GM18505 (cell line): Measurements from ENCODE around the gene C16orf46.

ENCODE experiments used
- ATAC-seq: cut with Tn5 transposase; IDR thresholded peaks from one replicate; pipeline ENCODE4 v1.9.1; 2021; ENCODE audit not compliant: unreplicated experiment
- POLR2A ChIP-seq: IDR thresholded peaks from 4 replicates; pipeline ENCODE4 v1.6.1; 2011; ENCODE audit warnings: borderline replicate concordance; ENCODE audit not compliant: insufficient read depth, insufficient read length; ENCODE audit errors: extremely low read depth

Gene C16orf46

DNA sequence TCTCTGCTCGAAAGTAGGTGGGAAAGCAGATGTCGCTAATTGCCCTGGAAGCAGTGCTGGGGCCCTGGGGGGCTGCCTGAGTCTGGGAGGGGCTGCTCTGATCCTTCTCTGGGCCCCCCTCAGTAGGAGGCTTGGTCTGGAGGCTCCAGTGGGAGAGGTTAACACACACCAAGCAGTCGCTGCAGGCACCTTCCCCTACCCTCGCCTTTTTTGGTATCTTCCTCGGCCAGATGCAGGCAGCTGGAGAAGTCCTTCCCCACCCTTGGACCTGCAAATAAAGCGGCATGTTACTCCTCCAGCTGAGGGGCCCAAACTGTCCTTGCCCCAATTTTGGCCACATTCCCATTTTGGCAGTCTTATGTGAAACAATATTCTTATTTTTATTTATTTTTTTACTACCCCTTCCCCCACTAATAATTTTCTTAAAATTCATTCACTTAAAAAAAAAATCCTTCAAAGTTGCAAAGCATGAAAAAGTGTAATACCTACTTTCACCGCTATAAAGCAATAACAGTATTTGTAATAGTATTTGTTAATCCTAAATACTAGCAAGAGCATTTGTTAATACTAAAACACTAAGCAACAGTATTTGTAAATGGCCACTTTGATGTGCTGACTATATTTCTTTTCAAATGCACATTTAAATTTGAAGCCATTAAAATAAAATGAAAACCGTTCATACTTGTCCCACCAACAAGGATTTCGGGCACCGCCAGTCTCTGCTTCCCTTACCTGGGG is 15.0 kb downstream of the C16orf46 start:
- no peak for ATAC-seq
- TF ChIP-seq POLR2A, result no peak

DNA sequence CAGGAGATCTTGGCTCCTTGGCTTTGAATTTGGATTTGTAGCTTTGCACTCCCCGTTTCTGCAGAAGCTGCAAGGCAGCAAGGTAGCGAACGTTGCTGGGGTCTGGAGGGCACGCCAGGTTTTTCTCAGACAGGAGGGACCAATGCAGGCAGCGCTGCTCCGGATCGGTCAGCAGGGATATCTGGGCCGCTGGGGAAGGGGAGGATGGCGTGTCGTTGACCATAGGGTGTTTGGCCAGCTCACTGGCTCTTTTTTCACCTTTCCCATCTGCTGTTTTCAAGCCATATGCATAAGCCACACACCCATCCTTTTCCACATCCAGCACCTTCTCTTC is 15.8 kb downstream of the C16orf46 start:
- TF ChIP-seq POLR2A, result no peak
- no peak for ATAC-seq

DNA sequence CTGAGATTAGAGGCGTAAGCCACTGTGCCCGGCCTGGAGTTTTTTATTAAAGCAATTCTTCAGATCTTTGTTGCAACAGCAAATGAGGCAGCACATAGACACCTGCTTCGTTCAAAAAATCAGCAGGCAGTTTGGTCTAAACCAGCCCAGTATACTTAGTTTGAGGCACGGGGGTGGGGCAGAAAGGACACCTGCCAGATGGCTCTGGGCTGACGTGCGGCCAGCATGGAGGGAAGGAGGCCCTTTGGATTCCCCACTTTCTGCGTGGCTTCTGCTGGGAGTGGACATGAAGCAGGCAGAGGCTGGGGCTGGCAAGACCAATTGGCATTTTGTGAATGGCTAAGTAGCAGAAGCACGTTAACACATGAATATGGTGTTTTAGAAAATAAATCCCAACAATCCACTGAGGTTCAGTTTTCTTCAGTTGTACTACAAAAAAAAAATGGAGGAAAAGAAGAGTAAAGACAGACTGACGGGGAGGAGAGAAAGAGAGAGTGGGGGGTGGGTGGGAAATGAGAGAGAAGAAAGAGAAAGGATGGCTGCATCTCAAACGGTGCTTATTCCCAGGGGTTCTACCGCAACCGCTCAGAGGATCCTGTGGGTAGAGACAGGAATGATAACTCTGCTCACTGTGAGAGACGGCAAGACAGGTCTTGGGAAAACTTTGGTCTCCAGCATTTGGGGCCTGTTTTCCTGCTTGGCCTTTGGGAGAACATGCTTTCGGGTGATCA is 16.3 kb downstream of the C16orf46 start:
- no peak for ATAC-seq

DNA sequence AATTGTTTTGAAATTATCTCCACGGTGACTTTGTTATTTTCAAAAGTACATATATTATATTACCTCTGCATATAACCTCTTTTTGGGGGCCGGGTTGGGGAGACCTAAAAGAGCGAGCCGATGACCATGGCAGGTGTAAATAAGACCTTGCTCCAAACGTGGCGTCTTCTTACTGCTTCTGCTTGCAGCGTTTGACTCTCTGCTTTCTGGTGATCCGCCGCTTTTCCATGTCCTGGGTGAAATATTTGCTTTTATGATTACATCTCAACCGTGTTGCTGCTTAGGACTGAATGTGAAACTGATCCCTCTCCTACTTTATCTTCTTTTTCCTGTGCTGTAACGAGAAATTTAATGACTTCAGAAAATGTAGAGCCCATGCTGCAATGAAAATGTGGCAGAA is 23.3 kb downstream of the C16orf46 start:
- TF ChIP-seq POLR2A, result no peak
- no peak for ATAC-seq

More for the DNA sequence above, 16.3 kb downstream of the C16orf46 start:
- TF ChIP-seq POLR2A, result no peak

DNA sequence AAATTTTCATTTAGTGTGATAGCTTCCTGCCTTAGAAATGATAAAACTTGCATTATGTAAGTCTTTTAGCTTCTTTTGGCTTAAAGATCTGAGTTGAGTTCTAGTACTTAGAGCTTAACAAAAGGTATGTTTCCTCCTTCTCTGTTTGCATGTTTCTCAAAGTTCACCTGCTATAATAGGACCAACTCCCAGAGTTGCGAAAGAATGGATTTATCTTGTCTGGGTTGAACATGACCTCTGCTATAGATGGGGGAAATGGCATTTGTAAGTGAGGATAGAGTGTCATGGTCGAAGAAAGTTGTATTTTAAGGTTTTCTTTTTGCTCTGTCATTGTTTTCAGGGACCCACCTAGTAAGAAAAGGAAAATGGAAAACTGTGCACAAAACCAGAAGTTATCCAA is 34.2 kb downstream of the C16orf46 start:
- no peak for TF ChIP-seq POLR2A
- no peak for ATAC-seq

DNA sequence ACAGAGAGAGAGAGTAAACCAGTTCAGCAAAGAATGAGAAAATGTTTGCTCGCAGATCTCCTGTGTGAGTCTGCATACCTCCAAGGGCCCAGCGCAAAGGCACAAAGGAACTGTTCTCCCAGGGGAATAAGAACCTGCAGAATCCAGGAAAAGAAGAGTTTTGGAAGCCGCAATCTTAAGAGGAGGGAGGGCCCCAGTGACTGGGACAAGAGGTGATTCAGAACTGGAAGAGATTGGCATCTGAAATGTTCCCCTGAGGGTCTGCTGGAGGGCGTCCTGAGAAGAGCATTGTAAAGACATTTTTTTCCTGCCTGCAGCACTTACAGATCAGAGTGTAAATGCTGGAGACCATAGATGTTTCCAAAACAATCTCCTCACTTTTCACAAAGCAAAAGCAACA is 35.3 kb downstream of the C16orf46 start:
- ATAC-seq, result no peak
- no peak for TF ChIP-seq POLR2A

DNA sequence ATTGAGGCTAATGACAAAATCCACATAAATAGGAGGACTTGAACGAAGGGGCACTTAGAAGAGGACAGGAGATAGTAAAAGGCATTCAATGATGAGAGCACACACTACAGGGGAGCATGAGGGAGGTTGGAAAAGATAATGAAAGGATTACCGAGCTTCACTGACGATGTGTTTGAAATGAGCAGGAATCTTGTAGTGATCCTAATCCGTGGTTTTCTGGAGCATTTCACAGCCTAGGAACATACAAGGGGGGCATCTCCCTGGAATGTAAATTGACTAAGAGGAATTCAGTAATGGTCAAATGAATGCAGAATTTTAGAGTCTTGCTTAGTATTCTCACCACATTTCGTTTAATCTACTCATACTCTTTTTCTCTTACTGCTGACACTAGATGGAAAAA is 36.2 kb downstream of the C16orf46 start:
- no peak for ATAC-seq
- TF ChIP-seq POLR2A, result no peak

DNA sequence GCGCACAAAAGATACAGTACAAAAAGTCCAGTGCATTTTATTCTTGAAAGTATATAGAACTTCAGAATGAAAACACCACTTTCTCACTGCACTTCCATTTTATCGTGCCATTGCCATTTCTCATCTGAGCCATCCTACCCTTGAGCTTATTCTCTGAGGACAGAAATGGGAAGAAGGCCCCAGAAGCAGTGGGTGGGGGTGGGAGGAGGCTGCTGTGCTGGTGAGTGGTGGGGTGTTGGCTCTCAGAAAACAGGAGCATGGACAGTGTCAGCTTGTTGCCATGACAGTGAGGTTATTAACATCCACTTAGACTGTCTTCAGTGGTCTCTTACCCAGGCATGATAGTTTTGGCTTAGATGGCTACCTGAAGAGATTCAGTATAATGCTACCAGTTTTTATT is 36.9 kb downstream of the C16orf46 start:
- no peak for TF ChIP-seq POLR2A

DNA sequence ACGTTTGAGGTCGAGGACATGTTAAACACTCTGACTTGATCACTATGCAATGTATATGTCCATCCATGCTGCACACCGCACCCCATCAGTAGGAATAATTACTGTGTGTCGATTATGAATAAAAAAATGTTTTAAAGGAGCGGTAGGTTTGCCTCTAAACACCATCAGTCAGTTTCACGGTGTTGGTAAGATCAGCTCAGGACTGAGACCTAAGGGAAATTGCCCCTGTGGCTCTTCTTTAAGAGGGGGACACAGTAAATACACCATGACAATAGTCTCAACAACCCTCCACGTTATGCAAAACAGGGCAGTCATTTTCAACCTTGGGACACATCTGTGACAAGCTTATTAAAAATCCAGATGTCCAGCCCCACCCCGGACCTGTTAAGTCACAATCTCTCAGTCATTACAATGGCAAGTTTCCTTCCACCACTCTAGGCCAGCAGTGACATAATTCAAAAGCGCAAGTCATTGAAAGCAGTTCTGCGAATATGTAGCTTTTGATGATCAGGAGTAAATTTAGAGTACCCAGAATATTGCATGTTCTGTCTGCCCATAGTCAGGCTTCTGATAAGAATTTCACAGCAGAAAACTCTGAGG is 40.2 kb downstream of the C16orf46 start:
- no peak for TF ChIP-seq POLR2A
- no peak for ATAC-seq

More for the DNA sequence above, 36.9 kb downstream of the C16orf46 start:
- ATAC-seq, result no peak

DNA sequence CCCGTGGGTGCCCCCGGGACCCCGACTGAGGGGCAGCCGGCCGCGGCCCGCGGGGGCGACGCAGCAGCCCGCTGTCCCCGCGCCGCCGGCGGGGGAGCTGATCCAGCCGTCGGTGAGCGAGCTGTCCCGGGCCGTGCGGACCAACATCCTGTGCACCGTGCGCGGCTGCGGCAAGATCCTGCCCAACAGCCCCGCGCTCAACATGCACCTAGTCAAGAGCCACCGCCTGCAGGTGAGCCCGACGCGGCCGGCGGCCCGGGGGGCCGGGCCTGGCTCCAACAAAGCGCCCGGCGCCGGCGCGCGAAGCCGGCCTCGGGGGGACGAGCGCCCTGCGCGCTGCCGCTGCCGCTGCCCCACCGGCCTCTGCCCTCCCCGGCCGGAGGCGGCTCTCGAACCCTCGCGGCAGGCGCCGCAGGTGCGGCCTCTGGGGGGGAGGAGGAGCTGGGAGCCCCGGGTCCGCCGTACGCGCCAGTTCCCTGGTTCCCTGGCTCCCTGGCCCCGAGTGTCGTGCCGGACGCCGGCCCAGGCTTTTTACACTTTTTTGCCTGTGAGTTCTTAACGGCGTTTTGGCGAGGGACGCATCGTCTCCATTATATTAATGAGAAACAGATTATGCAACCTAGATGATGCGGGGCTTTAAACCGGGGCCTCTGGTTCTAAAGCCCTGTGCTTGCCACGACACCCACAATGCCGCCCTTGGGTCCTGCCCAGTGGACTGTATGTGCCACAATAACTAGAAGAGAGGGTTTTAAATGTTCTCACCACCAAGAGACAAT is 40.9 kb downstream of the C16orf46 start:
- peak; percentile 57 for ATAC-seq
- TF ChIP-seq POLR2A, result no peak

DNA sequence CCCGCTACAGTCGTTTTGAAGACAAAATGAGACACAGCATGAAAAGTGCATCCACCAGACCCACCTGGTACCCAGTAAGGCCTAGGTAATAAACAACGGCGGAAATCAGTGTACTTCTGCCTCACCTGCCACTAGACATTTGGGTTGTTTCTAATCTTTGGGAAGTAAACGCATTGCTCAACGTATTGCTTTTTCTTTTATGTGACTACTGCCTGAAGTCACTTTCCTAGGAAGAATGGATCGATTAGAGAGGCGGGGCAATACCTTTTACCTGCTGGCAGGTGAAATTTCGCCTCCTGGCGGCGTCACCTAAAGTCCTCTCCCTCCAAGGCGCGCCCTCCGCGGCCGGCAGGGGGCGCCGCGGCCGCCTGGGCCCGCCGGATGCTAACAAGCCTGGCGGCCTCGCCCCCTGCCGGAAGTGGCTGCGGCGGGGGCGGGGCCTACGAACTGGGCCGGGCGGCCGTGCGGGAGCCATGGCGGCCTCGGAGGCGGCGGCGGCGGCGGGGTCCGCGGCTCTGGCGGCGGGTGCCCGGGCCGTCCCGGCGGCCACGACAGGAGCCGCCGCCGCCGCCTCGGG is 41.6 kb downstream of the C16orf46 start, which contains the start of gene ATMIN:
Gene ATMIN (plus strand): TSS at position 445 of the 577 bp plus-strand sequence. CDS start 29 bp downstream, at position 474.
- peak; percentile 95 for ATAC-seq
- peak; percentile 70 for TF ChIP-seq POLR2A

DNA sequence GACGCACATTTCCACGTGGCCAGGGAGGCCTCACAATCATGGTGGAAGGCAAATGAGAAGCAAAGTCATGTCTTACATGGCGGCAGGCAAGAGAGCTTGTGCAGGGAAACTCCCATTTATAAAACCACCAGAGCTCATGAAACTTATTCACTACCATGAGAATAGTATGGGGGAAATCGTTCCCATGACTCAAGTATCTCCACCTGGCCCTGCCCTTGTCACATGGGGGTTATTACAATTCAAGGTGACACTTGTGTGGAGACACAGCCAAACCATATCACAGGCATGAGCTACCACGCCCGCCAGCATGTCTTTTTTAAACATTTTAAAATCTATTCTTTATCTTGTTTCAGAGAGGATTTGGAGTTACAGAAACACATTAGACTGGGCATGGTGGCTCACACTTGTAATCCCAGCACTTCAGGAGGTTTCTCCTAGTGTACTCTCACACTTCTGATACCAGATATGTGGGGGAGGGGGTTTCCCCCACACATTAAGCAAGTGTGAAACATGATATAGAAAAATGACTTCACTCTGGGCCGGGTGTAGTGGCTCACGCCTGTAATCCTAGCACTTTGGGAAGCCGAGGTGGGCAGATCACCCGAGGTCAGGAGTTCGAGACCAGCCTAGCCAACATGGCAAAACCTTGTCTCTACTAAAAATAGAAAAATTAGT is 47.0 kb downstream of the C16orf46 start:
- no peak for TF ChIP-seq POLR2A
- no peak for ATAC-seq
